ENCODE data around the gene PCNX2. TPM values are rescaled to one million over a fixed set of nuclear protein-coding genes. Genes with fewer than 3 reads are reported as not detected.

Gene PCNX2
- total RNA-seq, 4 donors from 2014 or later: 5.0 to 12.5 (median 9.6) TPM

DNA sequence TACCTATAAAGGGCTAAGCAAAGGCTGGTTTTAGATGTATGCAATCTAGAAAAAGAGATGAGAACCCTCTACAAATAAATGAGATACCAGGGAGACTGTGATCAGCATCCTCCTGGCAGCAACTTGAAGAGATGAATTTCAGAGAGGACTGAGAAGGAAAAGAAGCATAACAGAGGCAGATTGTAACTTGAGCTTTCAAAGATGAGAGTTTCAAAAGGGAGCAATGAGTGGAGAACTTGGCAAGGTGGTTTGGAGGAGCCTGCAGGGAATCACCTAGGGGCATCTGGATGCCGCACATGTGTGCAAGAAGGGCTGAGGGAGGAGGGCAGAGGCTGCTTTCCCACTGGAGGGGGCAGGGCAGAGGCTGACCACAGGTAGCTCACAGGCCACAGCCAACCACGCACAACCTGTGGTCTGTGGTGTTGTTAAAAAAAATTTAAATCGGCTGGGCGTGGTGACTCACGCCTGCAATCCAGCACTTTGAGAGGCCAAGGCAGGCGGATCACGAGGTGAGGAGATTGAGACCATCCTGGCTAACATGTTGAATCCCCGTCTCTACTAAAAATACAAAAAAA lies 50.2 kb downstream of the PCNX2 start:
- intact Hi-C loops (cut with DNase I; ENCODE audit: low total_unique reads): no loop called here
- WGBS, 2 donors: 85 to 87% methylated on average over 8 of the region's 8 CpGs
- no peak for TF ChIP-seq POLR2A (IDR thresholded peaks at IDR 0.05)
- no peak for DNase-seq (ENCODE audit: low spot score in 2 of 2)
- H3K4me3 ChIP-seq (ENCODE audit: low read depth, poor library complexity, severe bottlenecking): no peak overlapping the region

- 70 to 73% methylated on average over 6 of the region's 6 CpGs for WGBS, 2 donors
- H3K4me3 ChIP-seq (ENCODE audit: low read depth, poor library complexity, severe bottlenecking): no peak overlapping the region
- DNase-seq (ENCODE audit: low spot score in 2 of 2): no peak
- intact Hi-C loops (cut with DNase I; ENCODE audit: low total_unique reads): loop anchor here (5.0 kb wide), 1 partner anchor 612 kb away; the partner anchor contains the start of gene SIPA1L2
- TF ChIP-seq POLR2A (IDR thresholded peaks at IDR 0.05) (no peak), CTCF (IDR thresholded peaks at IDR 0.05) (no peak)
These were observed 51.3 kb downstream of the PCNX2 start for GRCh38 chr1:233244183-233244582.

GRCh38 chr1:233242827-233243483 lies 52.6 kb downstream of the PCNX2 start:
- 26 to 30% methylated on average over 4 of the region's 4 CpGs for WGBS, 2 donors
- H3K4me3 ChIP-seq (ENCODE audit: low read depth, poor library complexity, severe bottlenecking): no peak overlapping the region
- intact Hi-C loops (cut with DNase I; ENCODE audit: low total_unique reads): loop anchor here (5.0 kb wide), 1 partner anchor 611 kb away; the partner anchor contains the start of gene SIPA1L2
- TF ChIP-seq POLR2A (IDR thresholded peaks at IDR 0.05): no peak
- no peak for TF ChIP-seq CTCF (IDR thresholded peaks at IDR 0.05)
- DNase-seq (ENCODE audit: low spot score in 2 of 2): no peak

- intact Hi-C loops (cut with DNase I; ENCODE audit: low total_unique reads): loop anchor here (5.0 kb wide), 1 partner anchor 609 kb away; the partner anchor contains the start of gene SIPA1L2
- no peak overlapping the region for H3K4me3 ChIP-seq (ENCODE audit: low read depth, poor library complexity, severe bottlenecking)
- WGBS, 2 donors: 64 to 69% methylated on average over 2 of the region's 2 CpGs
- TF ChIP-seq POLR2A (IDR thresholded peaks at IDR 0.05) (no peak), CTCF (IDR thresholded peaks at IDR 0.05) (no peak)
- DNase-seq (ENCODE audit: low spot score in 2 of 2): no peak
These were observed 53.8 kb downstream of the PCNX2 start for GRCh38 chr1:233241759-233242158.

- no peak overlapping the region for H3K4me3 ChIP-seq (ENCODE audit: low read depth, poor library complexity, severe bottlenecking)
- DNase-seq (ENCODE audit: low spot score in 2 of 2): peak; percentile 32 to 86
- intact Hi-C loops (cut with DNase I; ENCODE audit: low total_unique reads): loop anchor here (5.0 kb wide), 1 partner anchor 609 kb away; the partner anchor contains the start of gene SIPA1L2
- WGBS, 2 donors: 34 to 36% methylated on average over 8 of the region's 8 CpGs
- TF ChIP-seq POLR2A (IDR thresholded peaks at IDR 0.05): no peak
- peak in 1 of 3 donors; percentile 30 for TF ChIP-seq CTCF (IDR thresholded peaks at IDR 0.05)
These were observed 54.5 kb downstream of the PCNX2 start for GRCh38 chr1:233240829-233241682.

GRCh38 chr1:233240371-233240770 lies 55.2 kb downstream of the PCNX2 start:
- intact Hi-C loops (cut with DNase I; ENCODE audit: low total_unique reads): loop anchor here (5.0 kb wide), 1 partner anchor 608 kb away; the partner anchor contains the start of gene SIPA1L2
- no peak for TF ChIP-seq CTCF (IDR thresholded peaks at IDR 0.05)
- TF ChIP-seq POLR2A (IDR thresholded peaks at IDR 0.05): no peak
- WGBS, 2 donors: 72 to 82% methylated on average over 5 of the region's 5 CpGs
- no peak overlapping the region for H3K4me3 ChIP-seq (ENCODE audit: low read depth, poor library complexity, severe bottlenecking)
- no peak for DNase-seq (ENCODE audit: low spot score in 2 of 2)

All from lower leg skin (tissue), 4 donors.